NCI-H2107 treated with DMSO at 0.1 percent for 48 hours (cell line): ENCODE results near the gene PALM3.
"Not testable (repeated sequence)": the region's sequence is repeated elsewhere in the genome, so short reads cannot be mapped to it uniquely, and the experiment has no call there.

ENCODE experiments used
- DNase-seq: peaks from one replicate; lab custom pipeline; 2025; ENCODE audit not compliant: unreplicated experiment; lab: John Stamatoyannopoulos, UW

Gene PALM3

DNA sequence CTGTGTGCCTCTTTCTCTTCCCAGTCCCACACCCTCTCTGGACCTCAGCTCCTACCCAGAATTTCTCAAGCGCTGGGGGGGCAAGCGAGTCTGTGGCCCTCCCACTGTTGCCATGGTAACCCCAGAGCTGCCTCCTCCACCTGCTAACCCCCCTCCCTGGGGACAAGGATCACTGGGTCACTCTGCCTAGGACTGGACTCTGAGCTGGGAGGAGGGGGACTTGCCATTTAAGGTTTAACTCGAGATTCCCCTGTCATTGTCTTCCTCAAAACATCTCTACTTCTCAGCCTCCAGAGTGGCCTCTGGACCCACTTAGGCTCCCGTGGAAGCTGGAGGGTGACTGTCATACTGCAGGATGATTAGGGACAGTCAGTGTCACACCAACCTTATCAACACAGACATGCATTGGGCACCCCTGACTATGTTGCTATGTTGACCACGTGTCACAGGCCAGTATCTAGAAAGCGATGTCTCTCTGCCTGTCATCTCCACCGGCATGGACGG lies 2.2 kb downstream of the PALM3 start:
- no peak for DNase-seq

DNA sequence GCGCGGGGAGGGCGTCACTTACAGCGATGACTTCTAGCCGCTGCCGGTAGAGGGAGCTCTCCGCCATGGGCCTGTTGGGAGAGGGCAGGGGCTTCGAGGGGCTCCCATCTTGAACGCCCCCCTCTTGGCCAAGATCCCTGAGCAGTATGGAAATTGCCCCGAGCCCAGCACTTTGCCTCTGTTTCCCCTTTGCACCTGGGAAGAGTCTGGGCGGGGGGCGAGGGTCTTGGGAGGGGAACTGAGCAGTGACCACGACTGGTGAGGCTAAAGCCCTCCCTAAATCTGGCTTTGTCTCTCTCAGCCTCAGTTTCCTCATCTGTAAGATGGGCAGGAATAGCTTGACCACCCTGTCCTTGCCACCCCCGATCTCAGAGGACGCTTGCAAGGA lies 2.8 kb downstream of the PALM3 start:
- no peak for DNase-seq

DNA sequence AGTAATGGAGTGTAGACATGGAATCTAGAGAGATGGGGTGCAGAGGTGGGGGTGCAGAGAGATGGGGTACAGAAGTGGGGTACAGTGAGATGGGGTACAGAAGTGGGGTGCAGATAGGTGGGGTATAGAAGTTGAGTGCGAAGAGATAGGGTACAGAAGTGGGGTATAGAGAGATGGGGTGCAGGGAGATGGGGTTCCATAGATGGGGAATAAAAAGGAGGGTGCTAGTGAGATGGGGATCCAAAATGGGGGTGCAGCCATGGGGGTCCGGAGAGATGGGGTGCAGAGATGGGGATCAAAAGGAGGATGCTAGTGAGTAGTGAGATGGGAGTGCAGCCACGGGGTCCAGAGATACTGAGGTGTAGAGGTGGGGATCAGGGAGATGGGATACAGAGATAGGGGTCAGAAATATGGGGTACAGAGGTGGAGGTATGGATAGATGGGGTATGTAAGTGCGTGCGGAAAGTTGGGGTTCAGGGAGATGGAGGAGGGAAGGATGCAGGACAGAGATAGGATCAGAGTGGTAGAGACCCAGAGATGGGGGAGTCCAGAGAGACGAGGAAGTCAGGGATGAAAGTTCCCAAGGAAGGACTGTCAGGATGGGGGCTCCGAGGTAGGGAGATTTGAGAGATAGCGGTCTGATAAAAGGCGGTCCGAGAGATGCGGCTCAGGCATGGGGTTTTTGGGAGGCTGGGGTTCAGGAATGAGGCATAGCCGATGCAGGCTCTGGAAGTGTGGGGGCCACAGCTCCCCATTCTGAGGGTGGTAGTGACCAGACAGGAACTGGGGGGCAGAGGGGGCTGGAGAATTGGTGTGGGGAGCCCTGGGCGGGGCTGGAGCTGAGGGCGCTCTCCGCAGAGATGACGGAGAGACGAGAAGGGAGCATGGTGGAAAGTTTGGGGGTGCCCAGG lies 3.4 kb downstream of the PALM3 start:
- no peak for DNase-seq

DNA sequence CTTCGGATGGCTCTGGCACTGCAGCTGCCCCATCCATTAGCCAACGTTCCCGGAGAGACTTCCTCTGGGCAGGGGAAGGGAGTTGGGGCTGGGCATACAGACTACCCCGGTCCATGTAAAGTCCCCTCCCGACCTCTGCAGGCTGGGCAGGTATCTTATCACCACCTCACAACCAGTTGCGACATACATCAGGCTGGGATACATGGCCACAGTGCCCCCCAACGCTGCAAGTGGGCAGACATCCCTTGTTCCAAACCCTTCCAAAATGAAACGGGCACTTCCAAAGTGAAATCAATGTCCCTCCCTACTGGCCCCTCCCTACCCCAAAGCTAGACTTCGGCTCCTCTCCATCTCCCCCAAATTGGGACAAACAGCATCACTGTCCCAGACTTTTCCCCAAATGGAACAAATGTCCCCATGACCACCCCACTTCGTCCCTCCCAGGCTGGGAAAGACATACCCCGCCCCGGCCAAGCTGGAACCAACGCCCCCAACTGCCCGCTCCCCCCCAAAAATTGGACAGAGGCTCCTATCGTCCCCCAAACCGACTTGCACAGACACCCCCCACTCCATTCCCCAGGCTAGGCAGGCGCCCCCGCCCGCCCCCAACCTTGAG lies 5.0 kb downstream of the PALM3 start:
- DNase-seq = no peak

DNA sequence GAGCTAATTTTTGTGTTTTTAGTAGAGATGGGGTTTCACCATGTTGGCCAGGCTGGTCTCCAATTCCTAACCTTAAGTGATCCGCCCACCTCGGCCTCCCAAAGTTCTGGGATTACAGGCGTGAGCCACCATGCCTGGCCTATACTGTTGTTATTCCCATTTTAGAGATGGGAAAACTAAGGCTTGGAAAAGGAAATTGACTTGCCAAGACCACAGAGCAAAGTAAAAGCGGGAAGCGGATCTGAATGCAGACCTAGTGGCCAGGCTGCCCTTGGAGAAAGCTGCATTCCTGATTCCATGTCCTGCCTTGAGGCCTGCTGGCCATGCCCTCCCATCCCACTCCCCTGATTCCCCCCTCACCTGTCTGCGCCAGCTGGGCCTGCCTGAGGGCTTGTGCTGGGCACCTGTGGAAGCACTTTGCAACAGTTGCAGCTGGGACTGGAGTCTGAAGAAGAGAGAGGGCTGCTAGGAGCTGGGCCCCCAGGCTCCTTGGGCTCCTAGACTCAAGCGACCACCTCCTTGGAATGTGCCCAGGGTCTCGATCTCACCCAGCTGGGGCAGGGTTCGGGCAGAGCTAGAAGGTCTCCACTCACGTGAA lies 5.7 kb downstream of the PALM3 start:
- no peak for DNase-seq

DNA sequence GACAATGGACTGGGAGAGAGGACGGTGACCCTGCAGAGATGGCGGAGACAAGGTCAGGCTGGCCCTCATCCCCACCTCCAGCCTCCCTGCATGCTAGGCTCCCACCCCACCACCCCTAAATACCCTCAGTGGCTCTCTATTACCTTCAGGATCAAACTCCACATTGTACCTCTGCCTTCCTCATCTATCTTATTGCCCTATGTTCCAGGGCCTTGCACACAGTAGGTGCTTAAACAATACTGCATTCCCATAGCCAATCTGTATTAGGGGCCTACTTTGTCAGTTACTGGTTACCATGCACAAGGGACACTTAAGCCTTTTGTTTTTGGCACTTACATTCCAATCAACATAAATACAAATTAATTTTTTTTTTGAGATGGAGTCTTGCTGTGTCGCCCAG lies 6.5 kb downstream of the PALM3 start:
- no peak for DNase-seq

DNA sequence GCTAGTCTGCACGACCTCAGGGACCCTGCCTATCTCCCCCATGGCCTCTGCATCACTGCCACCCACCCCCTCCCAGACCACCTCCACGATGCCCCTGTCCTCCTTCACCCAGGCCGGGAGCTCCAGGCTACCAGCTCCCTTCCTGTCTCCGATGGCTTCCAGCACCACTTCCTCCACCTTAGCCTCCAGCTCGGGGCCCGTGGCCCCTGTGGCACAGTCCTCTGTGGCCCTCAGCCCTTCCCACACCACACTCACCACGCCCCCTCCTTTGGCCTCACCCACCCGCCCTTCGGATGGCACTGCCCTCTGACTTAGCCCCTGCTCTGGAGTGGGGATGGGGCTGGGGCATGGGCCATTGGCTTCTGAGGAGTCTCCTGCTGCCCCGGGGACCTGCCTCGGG lies 7.2 kb downstream of the PALM3 start:
- DNase-seq = no peak

DNA sequence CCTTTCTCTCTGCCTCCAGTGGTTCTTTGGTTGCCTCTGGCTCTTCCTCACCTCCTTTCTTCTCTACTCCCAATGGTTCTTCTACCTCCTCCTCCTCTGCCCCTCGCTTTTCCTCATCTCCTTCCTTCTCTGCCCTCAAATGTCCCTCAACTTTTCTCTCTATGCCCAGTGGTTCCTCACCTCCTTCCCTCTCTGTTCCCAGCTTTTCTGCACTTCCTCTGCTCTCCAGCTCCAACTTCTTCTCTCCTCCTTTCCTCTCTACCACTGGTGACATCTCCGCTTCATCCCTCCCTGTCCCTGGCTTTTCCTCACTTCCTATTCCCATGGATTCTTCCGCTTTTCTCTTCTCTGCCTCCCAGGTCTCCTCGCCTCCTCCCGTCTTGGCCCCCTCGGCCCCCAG lies 7.8 kb downstream of the PALM3 start:
- no peak for DNase-seq

DNA sequence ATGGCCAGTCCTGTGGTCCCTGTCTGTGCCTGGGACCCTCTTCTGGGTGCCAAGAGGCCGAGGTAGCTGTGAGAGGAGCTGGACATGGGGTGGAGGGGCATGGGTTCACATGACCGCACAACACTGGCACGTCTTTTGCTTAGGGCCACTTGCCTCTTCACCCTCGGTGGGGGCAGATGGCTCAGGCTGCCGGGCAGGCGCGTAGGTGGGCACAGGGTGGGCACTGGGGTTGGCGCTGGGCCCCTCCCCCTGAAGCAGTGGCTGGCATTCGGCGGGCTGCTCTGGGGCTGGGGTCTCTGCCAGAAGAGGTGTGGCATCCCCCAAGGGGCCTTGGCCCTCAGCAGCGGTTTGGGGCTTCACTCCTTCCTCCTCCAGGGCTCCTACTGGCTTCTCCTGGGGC lies 8.4 kb downstream of the PALM3 start:
- no peak for DNase-seq

DNA sequence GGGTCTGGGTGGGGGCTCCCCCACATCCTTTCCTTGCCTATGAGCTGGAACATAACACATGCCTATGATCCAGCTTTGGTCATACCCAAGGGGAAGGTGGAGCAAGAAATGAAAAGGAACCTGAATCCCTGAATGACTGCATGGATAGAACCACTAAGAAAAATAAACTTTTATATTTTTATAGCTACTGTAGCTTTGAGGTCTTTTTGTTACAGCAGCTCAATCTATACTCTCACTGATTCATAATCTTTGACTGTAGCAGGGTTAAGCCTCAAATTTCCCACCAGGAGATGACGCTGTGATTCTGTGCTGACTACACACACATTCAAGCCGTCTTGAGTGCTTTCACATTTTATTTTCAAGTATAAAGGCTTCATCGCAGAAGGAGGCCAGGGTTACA lies 8.8 kb downstream of the PALM3 start:
- DNase-seq = no peak

DNA sequence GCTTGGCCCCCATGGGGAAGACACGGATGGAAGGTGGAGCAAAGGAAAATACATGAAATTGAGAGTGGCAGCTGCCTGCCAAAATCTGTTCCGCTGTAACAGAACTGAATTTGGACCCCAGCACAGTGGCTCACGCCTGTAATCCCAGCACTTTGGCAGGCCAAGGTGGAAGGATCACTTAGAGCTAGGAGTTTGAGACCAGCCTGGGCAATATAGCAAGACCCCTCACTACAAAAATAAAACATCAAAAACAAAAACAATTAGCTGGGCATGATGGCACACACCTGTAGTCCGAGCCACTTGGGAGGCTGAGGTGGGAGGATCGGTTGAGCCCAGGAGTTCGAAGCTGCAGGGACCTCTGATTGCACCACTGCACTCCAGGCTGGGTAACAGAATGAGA lies 9.4 kb downstream of the PALM3 start:
- DNase-seq = no peak

DNA sequence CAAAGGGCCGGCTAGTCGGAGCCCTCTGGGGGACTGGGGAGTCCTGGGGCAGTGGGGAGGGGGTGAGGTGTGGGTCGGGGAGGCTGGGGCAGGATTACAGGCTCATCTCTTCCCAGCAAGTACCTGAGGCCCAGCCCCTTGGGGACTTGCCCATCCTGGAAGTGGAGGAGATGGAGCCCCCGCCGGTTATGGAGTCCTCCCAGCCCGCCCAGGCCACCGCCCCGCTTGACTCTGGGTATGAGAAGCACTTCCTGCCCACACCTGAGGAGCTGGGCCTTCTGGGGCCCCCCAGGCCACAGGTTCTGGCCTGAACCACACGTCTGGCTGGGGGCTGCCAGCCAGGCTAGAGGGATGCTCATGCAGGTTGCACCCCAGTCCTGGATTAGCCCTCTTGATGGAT lies 9.9 kb downstream of the PALM3 start:
- DNase-seq = no peak

DNA sequence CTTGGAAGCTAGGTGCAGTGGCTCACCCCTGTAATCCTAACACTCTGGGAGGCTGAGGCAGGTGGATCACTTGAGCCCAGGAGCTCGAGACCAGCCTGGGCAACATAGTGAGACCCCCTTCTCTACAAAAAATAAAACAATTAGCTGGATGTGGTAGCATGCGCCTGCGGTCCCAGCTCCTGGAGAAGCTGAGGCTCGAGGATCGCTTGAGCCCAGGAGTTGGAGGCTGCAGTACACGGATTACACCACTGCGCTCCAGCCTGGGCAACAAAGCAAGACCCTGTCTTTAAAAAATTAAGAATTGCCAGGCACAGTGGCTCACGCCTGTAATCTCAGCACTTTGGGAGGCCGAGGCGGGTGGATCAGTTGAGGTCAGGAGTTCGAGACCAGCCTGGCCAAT lies 10.9 kb downstream of the PALM3 start:
- DNase-seq = not testable (repeated sequence)

DNA sequence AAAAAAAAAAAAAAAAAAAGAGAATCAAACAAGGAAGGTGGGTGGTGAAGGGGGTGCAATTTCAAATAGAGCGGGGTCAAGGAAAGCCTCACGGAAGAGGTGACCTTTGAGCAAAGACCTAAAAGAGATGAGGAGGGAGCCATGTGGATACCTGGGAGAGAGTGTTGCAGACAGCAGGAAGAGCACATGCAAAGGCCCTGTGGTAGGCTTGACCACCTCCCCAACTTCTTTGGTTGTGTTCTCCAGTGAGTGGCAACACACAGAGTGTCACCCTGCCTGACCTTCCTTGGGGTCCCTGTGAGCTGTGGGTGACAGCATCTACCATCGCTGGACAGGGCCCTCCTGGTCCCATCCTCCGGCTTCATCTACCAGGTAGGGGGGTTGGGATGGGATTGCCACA lies 11.4 kb downstream of the PALM3 start:
- no peak for DNase-seq

DNA sequence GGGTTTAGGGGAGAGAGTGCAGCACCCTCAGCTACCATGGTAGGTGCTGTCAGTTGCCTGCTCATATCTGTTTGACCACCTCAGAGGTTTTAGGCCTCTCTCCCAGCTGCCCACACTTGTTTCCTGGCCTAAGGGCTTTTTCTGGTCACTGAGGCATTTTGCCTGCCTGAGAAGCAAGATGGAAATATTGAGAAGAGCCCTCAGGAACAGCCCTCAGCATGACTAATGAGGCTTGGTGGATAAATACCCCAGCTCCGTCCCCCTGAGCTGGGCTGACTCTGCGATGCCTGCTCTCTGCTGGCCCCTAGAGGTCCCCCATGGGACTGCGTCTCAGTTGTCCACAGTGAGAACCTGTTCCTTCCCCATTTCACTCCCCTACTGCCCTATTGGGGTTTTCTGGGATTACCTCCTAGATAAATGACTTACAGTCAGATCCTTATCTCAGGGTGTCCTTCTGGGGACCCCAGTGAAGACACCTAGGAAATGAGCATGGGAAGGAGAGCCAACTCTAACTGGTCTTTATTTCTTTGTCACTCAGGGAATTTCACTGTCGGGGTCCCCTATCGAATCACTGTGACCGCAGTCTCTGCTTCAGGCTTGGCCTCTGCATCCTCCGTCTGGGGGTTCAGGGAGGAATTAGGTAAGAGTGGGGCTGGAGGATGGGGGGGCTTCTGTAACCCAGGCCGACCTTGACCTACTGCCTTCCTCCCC lies 13.3 kb downstream of the PALM3 start:
- DNase-seq = no peak

DNA sequence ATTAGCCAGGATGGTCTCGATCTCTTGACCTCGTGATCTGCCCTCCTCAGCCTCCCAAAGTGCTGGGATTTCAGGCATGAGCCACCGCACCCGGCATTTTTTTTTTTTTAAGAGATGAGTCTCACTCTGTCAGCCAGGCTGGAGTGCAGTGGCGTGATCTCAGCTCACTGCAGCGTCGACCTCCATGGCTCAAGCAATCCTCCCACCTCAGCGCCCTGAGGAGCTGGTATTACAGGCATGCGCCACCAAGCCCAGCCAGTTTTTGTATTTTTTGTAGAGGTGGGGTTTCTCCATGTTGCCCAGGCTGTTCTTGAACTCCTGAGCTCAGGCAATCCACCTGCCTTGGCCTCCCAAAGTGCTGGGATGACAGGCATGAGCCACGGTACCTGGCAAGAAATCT lies 14.0 kb downstream of the PALM3 start:
- not testable (repeated sequence) for DNase-seq

DNA sequence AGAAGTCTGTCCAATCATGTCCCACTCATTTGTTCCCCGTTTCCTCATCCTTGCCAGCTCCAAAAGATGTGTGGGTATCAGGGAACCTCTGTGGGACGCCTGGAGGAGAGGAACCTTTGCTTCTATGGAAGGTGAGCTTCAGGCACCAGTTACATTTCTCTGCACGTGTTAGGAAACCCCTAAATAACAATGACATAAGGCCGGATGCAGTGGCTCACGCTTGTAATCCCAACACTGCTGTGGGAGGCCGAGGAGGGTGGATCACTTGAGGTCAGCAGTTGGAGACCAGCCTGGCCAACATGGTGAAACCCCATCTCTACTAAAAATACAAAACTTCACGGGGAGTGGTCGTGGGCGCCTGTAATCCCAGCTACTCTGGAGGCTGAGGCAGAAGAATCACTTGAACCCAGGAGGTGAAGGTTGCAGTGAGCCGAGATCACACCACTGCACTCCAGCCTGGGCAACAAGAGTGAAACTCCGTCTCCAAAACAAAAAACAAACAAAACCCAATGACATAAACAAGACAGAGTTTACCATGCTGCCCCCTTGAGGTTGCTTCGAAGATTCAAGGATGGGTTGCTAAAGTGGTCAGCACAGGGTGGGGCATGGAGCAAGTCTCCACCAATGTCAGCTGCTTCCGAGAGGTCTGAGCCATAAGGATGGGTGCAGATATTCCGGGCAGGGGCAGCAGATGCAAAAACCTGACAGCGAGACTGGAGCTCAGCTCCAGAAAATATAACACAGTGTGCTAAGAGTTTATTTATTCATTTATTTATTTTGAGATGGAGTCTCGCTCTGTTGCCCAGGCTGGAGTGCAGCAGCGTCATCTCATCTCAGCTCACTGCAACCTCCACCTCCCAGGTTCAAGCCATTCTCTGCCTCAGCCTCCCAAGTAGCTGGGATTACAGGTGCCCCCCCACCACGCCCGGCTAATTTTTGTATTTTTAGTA lies 18.9 kb downstream of the PALM3 start:
- not testable (repeated sequence) for DNase-seq

DNA sequence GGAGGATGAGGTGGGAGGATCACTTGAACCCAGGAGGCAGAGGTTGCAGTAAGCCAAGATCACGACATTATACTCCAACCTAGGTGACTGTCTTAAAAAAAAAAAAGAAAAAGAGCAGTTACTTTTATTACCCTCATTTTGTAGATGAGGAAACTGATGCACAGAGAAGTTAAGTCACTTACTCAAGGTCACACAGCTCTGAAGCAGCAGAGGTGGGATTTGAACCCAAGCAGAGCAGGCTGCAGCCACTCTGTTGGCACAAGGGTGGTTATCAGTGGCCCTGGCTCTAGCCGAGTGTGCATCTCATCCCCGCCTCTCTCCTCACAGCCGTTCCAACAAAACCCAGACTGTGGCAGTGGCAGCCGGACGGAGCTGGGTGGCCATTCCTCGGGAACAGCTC lies 22.7 kb downstream of the PALM3 start:
- no peak for DNase-seq

DNA sequence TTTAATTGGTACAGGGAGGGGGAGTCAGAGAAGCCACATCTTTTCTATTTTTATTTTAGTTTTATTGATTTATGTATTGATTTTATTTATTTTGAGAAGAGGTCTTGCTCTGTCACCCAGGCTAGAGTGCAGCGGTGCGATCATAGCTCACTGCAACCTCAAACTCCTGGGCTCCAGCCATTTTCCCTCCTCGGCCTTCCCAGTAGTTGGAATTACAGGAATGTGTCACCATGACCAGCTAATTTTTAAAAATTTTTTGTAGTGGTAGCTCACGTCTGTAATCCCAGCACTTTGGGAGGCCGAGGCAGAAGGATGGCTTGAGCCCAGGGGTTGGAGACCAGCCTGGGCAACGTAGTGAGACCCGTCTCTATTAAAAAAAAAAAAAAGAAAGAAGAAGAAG lies 26.2 kb downstream of the PALM3 start:
- DNase-seq = no peak

DNA sequence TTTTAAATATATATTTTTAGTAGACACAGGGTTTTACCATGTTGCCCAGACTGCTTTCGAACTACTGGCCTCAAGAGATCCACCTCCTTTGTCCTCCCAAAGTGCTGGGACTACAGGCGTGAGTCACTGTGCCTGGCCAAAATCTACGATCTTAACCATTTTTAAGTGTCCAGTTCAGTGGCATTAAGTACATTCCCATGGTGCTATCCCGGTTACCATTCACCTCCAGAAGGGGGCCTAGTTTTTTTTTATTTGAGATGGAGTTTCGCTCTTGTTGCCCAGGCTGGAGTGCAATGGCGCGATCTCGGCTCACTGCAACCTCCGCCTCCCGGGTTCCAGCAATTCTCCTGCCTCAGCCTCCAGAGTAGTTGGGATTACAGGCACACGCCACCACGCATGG lies 26.7 kb downstream of the PALM3 start:
- DNase-seq = not testable (repeated sequence)
